Fibroblast of lung (primary cell): ENCODE measurements around the gene RND3.

Experiments
- CTCF ChIP-seq, 2 donors: IDR thresholded peaks in 1 of 2; conservative IDR thresholded peaks in 1 of 2; 1 replicate in 1 of 2; 2 replicates in 1 of 2; pipeline ENCODE4 v1.5.1; 2011 to 2012; ENCODE audit warnings: low read length in 2 of 2, control low read depth in 1 of 2, inconsistent platforms in 1 of 2, low read depth in 1 of 2, mild to moderate bottlenecking in 1 of 2
- EZH2 ChIP-seq: IDR thresholded peaks from 2 replicates; pipeline ENCODE4 v1.5.1; 2012; ENCODE audit warnings: low read length, control low read depth, mild to moderate bottlenecking; ENCODE audit errors: missing control alignments

- TF ChIP-seq EZH2 (no peak), CTCF (conservative IDR thresholded peaks at IDR 0.05 in 1 of 2, IDR thresholded peaks at IDR 0.05 in 1 of 2; ENCODE audit: low read depth in 1 of 2, low read length in 2 of 2) (no peak)
These were observed 6.3 kb downstream of the RND3 start for GRCh38 chr2:150480971-150481830.
